Dendritic cell treated with granulocyte-macrophage colony-stimulating factor and Interleukin-4, amounts not matched to agents 40 ng/mL and 50 ng/mL, for 4 days (primary cell): Measurements from ENCODE around the gene PPP1R12B.
"Not testable (repeated sequence)": the region's sequence is repeated elsewhere in the genome, so short reads cannot be mapped to it uniquely, and the experiment has no call there.

Experiments used
- H3K27ac Mint-ChIP-seq: one replicate; pipeline ENCODE4 v1.8.0; 2022; ENCODE audit warnings: mild to moderate bottlenecking, mixed read lengths
- H3K27me3 Mint-ChIP-seq: one replicate; pipeline ENCODE4 v1.8.0; 2022; ENCODE audit warnings: mild to moderate bottlenecking, mixed read lengths
- H3K36me3 Mint-ChIP-seq: one replicate; pipeline ENCODE4 v1.8.0; 2022; ENCODE audit warnings: low read depth, mixed read lengths
- H3K4me1 Mint-ChIP-seq: one replicate; pipeline ENCODE4 v1.8.0; 2022; ENCODE audit warnings: low read depth, mixed read lengths
- H3K4me3 Mint-ChIP-seq: one replicate; pipeline ENCODE4 v1.8.0; 2022; ENCODE audit warnings: mild to moderate bottlenecking, moderate library complexity, mixed read lengths
- H3K9me3 Mint-ChIP-seq: one replicate; pipeline ENCODE4 v1.8.0; 2022; ENCODE audit warnings: mixed read lengths
- intact Hi-C: fragments of 100-400 bp; cut with micrococcal nuclease; formaldehyde crosslinking; loops from one replicate; pipeline ENCODE4 v1.15.0; 2022

Gene PPP1R12B

GRCh38 chr1:202401771-202402170 is 53.3 kb downstream of the PPP1R12B start:
- H3K4me1 Mint-ChIP-seq, H3K9me3 Mint-ChIP-seq, H3K27me3 Mint-ChIP-seq, H3K27ac Mint-ChIP-seq, intact Hi-C loops, H3K4me3 Mint-ChIP-seq, H3K36me3 Mint-ChIP-seq: not testable (repeated sequence)

GRCh38 chr1:202403381-202403780 is 54.9 kb downstream of the PPP1R12B start:
- H3K27ac Mint-ChIP-seq, intact Hi-C loops, H3K27me3 Mint-ChIP-seq, H3K4me1 Mint-ChIP-seq, H3K36me3 Mint-ChIP-seq, H3K9me3 Mint-ChIP-seq, H3K4me3 Mint-ChIP-seq: not testable (repeated sequence)

- H3K4me1 Mint-ChIP-seq: peaks cover 3% of the 10 kb centered on the region
- H3K36me3 Mint-ChIP-seq: no peaks in the 10 kb centered on the region
- H3K27ac Mint-ChIP-seq: no peak overlapping the region
- H3K4me3 Mint-ChIP-seq: no peak overlapping the region
- intact Hi-C loops: no loop called here
- H3K9me3 Mint-ChIP-seq: no peaks in the 10 kb centered on the region
- H3K27me3 Mint-ChIP-seq: no peaks in the 10 kb centered on the region
Measured at GRCh38 chr1:202405928-202406327, 57.4 kb downstream of the PPP1R12B start.

GRCh38 chr1:202406896-202407295 is 58.4 kb downstream of the PPP1R12B start:
- intact Hi-C loops, H3K4me3 Mint-ChIP-seq: not testable (repeated sequence)

GRCh38 chr1:202407378-202407777 is 58.9 kb downstream of the PPP1R12B start:
- H3K4me1 Mint-ChIP-seq, intact Hi-C loops, H3K27me3 Mint-ChIP-seq, H3K27ac Mint-ChIP-seq, H3K9me3 Mint-ChIP-seq, H3K36me3 Mint-ChIP-seq, H3K4me3 Mint-ChIP-seq: not testable (repeated sequence)

More at GRCh38 chr1:202406896-202407295, 58.4 kb downstream of the PPP1R12B start:
- H3K36me3 Mint-ChIP-seq, H3K4me1 Mint-ChIP-seq, H3K27ac Mint-ChIP-seq, H3K27me3 Mint-ChIP-seq, H3K9me3 Mint-ChIP-seq: not testable (repeated sequence)

- H3K4me3 Mint-ChIP-seq: not testable (repeated sequence)
Measured at GRCh38 chr1:202410251-202410650, 61.8 kb downstream of the PPP1R12B start.

GRCh38 chr1:202410854-202411357 is 62.4 kb downstream of the PPP1R12B start:
- H3K4me1 Mint-ChIP-seq, H3K27ac Mint-ChIP-seq, H3K9me3 Mint-ChIP-seq, H3K36me3 Mint-ChIP-seq, H3K4me3 Mint-ChIP-seq, H3K27me3 Mint-ChIP-seq, intact Hi-C loops: not testable (repeated sequence)

More at GRCh38 chr1:202410251-202410650, 61.8 kb downstream of the PPP1R12B start:
- H3K9me3 Mint-ChIP-seq, H3K4me1 Mint-ChIP-seq, H3K27me3 Mint-ChIP-seq, intact Hi-C loops, H3K27ac Mint-ChIP-seq, H3K36me3 Mint-ChIP-seq: not testable (repeated sequence)

- Mint-ChIP-seq H3K27me3 (no peaks in the 10 kb centered on the region), H3K4me1 (peaks cover 10% of the 10 kb centered on the region), H3K36me3 (no peaks in the 10 kb centered on the region), H3K9me3 (no peaks in the 10 kb centered on the region), H3K27ac (no peak overlapping the region), H3K4me3 (no peak overlapping the region)
- intact Hi-C loops: no loop called here
Measured at GRCh38 chr1:202411422-202411821, 62.9 kb downstream of the PPP1R12B start.

- H3K27ac Mint-ChIP-seq, H3K4me3 Mint-ChIP-seq, H3K4me1 Mint-ChIP-seq, intact Hi-C loops, H3K27me3 Mint-ChIP-seq, H3K9me3 Mint-ChIP-seq, H3K36me3 Mint-ChIP-seq: not testable (repeated sequence)
Measured at GRCh38 chr1:202412421-202412820, 63.9 kb downstream of the PPP1R12B start.

GRCh38 chr1:202416641-202417040 is 68.1 kb downstream of the PPP1R12B start:
- Mint-ChIP-seq H3K4me3 (no peak overlapping the region), H3K9me3 (no peaks in the 10 kb centered on the region), H3K27me3 (no peaks in the 10 kb centered on the region), H3K27ac (no peak overlapping the region), H3K4me1 (peaks cover 5% of the 10 kb centered on the region), H3K36me3 (peaks cover 6% of the 10 kb centered on the region)
- intact Hi-C loops: no loop called here

- H3K27ac Mint-ChIP-seq, H3K27me3 Mint-ChIP-seq, H3K4me3 Mint-ChIP-seq, H3K36me3 Mint-ChIP-seq, H3K9me3 Mint-ChIP-seq, H3K4me1 Mint-ChIP-seq, intact Hi-C loops: not testable (repeated sequence)
Measured at GRCh38 chr1:202417141-202417540, 68.6 kb downstream of the PPP1R12B start.

- H3K27me3 Mint-ChIP-seq, intact Hi-C loops, H3K4me1 Mint-ChIP-seq, H3K9me3 Mint-ChIP-seq, H3K36me3 Mint-ChIP-seq, H3K4me3 Mint-ChIP-seq, H3K27ac Mint-ChIP-seq: not testable (repeated sequence)
Measured at GRCh38 chr1:202417762-202418201, 69.3 kb downstream of the PPP1R12B start.

- H3K4me1 Mint-ChIP-seq, H3K4me3 Mint-ChIP-seq, H3K9me3 Mint-ChIP-seq, intact Hi-C loops, H3K27me3 Mint-ChIP-seq, H3K27ac Mint-ChIP-seq: not testable (repeated sequence)
- peaks cover 14% of the 10 kb centered on the region for H3K36me3 Mint-ChIP-seq
Measured at GRCh38 chr1:202419731-202420130, 71.2 kb downstream of the PPP1R12B start.

- intact Hi-C loops, H3K27me3 Mint-ChIP-seq, H3K4me3 Mint-ChIP-seq, H3K4me1 Mint-ChIP-seq, H3K27ac Mint-ChIP-seq, H3K9me3 Mint-ChIP-seq: not testable (repeated sequence)
- H3K36me3 Mint-ChIP-seq: peaks cover 18% of the 10 kb centered on the region
Measured at GRCh38 chr1:202420422-202421094, 72.1 kb downstream of the PPP1R12B start.

- H3K9me3 Mint-ChIP-seq, H3K4me3 Mint-ChIP-seq, H3K27me3 Mint-ChIP-seq, intact Hi-C loops, H3K27ac Mint-ChIP-seq, H3K4me1 Mint-ChIP-seq: not testable (repeated sequence)
- H3K36me3 Mint-ChIP-seq: peaks cover 24% of the 10 kb centered on the region
Measured at GRCh38 chr1:202422709-202423108, 74.2 kb downstream of the PPP1R12B start.
